ENCODE data around the gene MSH3.
"Not testable (repeated sequence)": the region's sequence is repeated elsewhere in the genome, so short reads cannot be mapped to it uniquely, and the experiment has no call there.

DNA sequence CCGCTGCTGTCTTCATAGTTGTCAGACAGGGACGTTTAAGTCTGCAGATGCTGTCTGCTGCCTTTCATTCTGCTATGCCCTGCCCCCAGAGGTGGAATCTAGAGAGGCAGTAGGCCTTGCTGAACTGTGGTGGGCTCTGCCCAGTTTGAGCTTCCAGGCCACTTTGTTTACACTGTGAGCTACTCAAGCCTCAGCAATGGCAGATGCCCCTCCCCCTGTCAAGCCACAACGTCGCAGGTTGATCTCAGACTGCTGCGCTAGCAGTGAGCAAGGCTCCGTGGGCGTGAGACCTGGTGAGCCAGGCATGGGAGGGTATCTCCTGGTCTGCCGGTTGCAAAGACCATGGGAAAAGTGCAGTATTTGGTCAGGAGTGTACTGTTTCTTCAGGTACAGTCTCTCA is 192.0 kb downstream of the MSH3 start:
- TF ChIP-seq SIN3A (IDR thresholded peaks at IDR 0.05; ENCODE audit: borderline replicate concordance, low read depth, low read length); CHD2 (IDR thresholded peaks at IDR 0.05; ENCODE audit: low read length, partially characterized antibody); RFX5 (IDR thresholded peaks at IDR 0.05; ENCODE audit: low read length); POLR2AphosphoS5 (IDR thresholded peaks at IDR 0.05; ENCODE audit: low read depth, low read length); FOSL2 (IDR thresholded peaks at IDR 0.05; ENCODE audit: borderline replicate concordance, low read depth); RAD21 (IDR thresholded peaks at IDR 0.05; ENCODE audit: low read length); EP300 (IDR thresholded peaks at IDR 0.05; ENCODE audit: borderline replicate concordance in 1 of 2, low read depth in 1 of 2, low read length in 1 of 2); TCF12 (IDR thresholded peaks at IDR 0.05): not testable (repeated sequence)
- TF ChIP-seq, protein P1, sequence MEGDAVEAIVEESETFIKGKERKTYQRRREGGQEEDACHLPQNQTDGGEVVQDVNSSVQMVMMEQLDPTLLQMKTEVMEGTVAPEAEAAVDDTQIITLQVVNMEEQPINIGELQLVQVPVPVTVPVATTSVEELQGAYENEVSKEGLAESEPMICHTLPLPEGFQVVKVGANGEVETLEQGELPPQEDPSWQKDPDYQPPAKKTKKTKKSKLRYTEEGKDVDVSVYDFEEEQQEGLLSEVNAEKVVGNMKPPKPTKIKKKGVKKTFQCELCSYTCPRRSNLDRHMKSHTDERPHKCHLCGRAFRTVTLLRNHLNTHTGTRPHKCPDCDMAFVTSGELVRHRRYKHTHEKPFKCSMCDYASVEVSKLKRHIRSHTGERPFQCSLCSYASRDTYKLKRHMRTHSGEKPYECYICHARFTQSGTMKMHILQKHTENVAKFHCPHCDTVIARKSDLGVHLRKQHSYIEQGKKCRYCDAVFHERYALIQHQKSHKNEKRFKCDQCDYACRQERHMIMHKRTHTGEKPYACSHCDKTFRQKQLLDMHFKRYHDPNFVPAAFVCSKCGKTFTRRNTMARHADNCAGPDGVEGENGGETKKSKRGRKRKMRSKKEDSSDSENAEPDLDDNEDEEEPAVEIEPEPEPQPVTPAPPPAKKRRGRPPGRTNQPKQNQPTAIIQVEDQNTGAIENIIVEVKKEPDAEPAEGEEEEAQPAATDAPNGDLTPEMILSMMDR (IDR thresholded peaks at IDR 0.05), result not testable (repeated sequence)
- TF ChIP-seq, protein P2, sequence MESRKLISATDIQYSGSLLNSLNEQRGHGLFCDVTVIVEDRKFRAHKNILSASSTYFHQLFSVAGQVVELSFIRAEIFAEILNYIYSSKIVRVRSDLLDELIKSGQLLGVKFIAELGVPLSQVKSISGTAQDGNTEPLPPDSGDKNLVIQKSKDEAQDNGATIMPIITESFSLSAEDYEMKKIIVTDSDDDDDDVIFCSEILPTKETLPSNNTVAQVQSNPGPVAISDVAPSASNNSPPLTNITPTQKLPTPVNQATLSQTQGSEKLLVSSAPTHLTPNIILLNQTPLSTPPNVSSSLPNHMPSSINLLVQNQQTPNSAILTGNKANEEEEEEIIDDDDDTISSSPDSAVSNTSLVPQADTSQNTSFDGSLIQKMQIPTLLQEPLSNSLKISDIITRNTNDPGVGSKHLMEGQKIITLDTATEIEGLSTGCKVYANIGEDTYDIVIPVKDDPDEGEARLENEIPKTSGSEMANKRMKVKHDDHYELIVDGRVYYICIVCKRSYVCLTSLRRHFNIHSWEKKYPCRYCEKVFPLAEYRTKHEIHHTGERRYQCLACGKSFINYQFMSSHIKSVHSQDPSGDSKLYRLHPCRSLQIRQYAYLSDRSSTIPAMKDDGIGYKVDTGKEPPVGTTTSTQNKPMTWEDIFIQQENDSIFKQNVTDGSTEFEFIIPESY (IDR thresholded peaks at IDR 0.05; ENCODE audit: borderline replicate concordance, low read depth), result not testable (repeated sequence)
